ENCODE measurements around the gene PPP1R9A. TPM values are rescaled to one million over a fixed set of nuclear protein-coding genes. Genes with fewer than 3 reads are reported as not detected.
"Not testable (repeated sequence)": the region's sequence is repeated elsewhere in the genome, so short reads cannot be mapped to it uniquely, and the experiment has no call there.

The PPP1R9A gene
- polyA plus RNA-seq, 3 donors, result not detected

GRCh38 chr7:94999069-94999351, 91.6 kb downstream of the PPP1R9A start:
- intact Hi-C loops (cut with micrococcal nuclease), result no loop called here
- H3K36me3 ChIP-seq (replicated peaks in 1 of 2; ENCODE audit: control insufficient read depth in 1 of 2, insufficient read depth in 2 of 2, low read length in 2 of 2), result no peaks in the 10 kb centered on the region
- no peak for DNase-seq
- no peaks in the 10 kb centered on the region for H4K20me1 ChIP-seq (ENCODE audit: insufficient read depth, low read length)
- H3K9me3 ChIP-seq (replicated peaks in 1 of 2; ENCODE audit: control insufficient read depth in 1 of 2, insufficient read depth in 1 of 2, low read length in 2 of 2), result no peaks in the 10 kb centered on the region
- Mint-ChIP-seq H3K4me3 (no peak overlapping the region), H3K36me3 (no peaks in the 10 kb centered on the region), H3K4me1 (no peaks in the 10 kb centered on the region), H3K9me3 (peaks cover 0 to 2% (median 0%) of the 10 kb centered on the region in 7 donors), H3K27me3 (ENCODE audit: low read depth in 3 of 3) (no peaks in the 10 kb centered on the region), H3K27ac (no peak overlapping the region)
- no peak overlapping the region for H3K27ac ChIP-seq (ENCODE audit: low read depth in 1 of 2, low read length in 2 of 2)
- H3K79me2 ChIP-seq (ENCODE audit: insufficient read depth, low read length), result no peaks in the 10 kb centered on the region
- H3K9ac ChIP-seq (ENCODE audit: insufficient read depth, low read length, poor library complexity, severe bottlenecking), result no peak overlapping the region
- TF ChIP-seq CTCF (IDR thresholded peaks at IDR 0.05), result no peak
- no peak overlapping the region for H2AFZ ChIP-seq (ENCODE audit: insufficient read depth, low read depth, low read length, poor library complexity, severe bottlenecking)
- H3K27me3 ChIP-seq (ENCODE audit: control insufficient read depth in 2 of 2, insufficient read depth in 2 of 2, low read length in 2 of 2), result no peaks in the 10 kb centered on the region
- H3K4me1 ChIP-seq (ENCODE audit: control insufficient read depth in 1 of 2, insufficient read depth in 2 of 2, low read length in 2 of 2), result no peaks in the 10 kb centered on the region
- H3K4me3 ChIP-seq (replicated peaks in 1 of 3; ENCODE audit: low read depth in 2 of 3, low read length in 3 of 3), result no peak overlapping the region
- no peak overlapping the region for H3K4me2 ChIP-seq (replicated peaks; ENCODE audit: extremely low read depth, low read length, poor library complexity, severe bottlenecking)

- H3K36me3 ChIP-seq (replicated peaks in 1 of 2; ENCODE audit: control insufficient read depth in 1 of 2, insufficient read depth in 2 of 2, low read length in 2 of 2); H2AFZ ChIP-seq (ENCODE audit: insufficient read depth, low read depth, low read length, poor library complexity, severe bottlenecking); DNase-seq; H3K4me3 Mint-ChIP-seq; H3K27me3 Mint-ChIP-seq (ENCODE audit: low read depth in 3 of 3); H3K27ac Mint-ChIP-seq; H4K20me1 ChIP-seq (ENCODE audit: insufficient read depth, low read length); H3K9me3 Mint-ChIP-seq; H3K27me3 ChIP-seq (ENCODE audit: control insufficient read depth in 2 of 2, insufficient read depth in 2 of 2, low read length in 2 of 2); H3K4me2 ChIP-seq (replicated peaks; ENCODE audit: extremely low read depth, low read length, poor library complexity, severe bottlenecking); H3K27ac ChIP-seq (ENCODE audit: low read depth in 1 of 2, low read length in 2 of 2); H3K9me3 ChIP-seq (replicated peaks in 1 of 2; ENCODE audit: control insufficient read depth in 1 of 2, insufficient read depth in 1 of 2, low read length in 2 of 2); H3K79me2 ChIP-seq (ENCODE audit: insufficient read depth, low read length); H3K4me1 Mint-ChIP-seq; H3K4me3 ChIP-seq (replicated peaks in 1 of 3; ENCODE audit: low read depth in 2 of 3, low read length in 3 of 3); H3K9ac ChIP-seq (ENCODE audit: insufficient read depth, low read length, poor library complexity, severe bottlenecking); H3K4me1 ChIP-seq (ENCODE audit: control insufficient read depth in 1 of 2, insufficient read depth in 2 of 2, low read length in 2 of 2); intact Hi-C loops (cut with micrococcal nuclease); H3K36me3 Mint-ChIP-seq: not testable (repeated sequence)
- no CpG with 5 or more reads among the region's 5 CpGs for WGBS (ENCODE audit: insufficient coverage)
Measured at GRCh38 chr7:94999601-95000000, 92.2 kb downstream of the PPP1R9A start.
